Ovary (tissue), 3 donors: ENCODE data around the gene STAP2.

ENCODE experiments used
- POLR2A ChIP-seq: fragments of 450-650 bp; IDR thresholded peaks from one replicate; pipeline ENCODE4 v1.6.1; 2017; ENCODE audit warnings: antibody characterized with exemption, mild to moderate bottlenecking, moderate library complexity
- TF ChIP-seq, protein P1 (sequence below), 3 donors: fragments of 450-650 bp in 2 of 3; fragments of 200-600 bp in 1 of 3; IDR thresholded peaks; one replicate each; pipeline versions ENCODE4 v1.5.1 to v1.8.0; 2016 to 2022; ENCODE audit warnings: antibody characterized with exemption in 3 of 3, mild to moderate bottlenecking in 1 of 3
- donor health status: DM: no; HTN: no; CAD: no.

DNA sequence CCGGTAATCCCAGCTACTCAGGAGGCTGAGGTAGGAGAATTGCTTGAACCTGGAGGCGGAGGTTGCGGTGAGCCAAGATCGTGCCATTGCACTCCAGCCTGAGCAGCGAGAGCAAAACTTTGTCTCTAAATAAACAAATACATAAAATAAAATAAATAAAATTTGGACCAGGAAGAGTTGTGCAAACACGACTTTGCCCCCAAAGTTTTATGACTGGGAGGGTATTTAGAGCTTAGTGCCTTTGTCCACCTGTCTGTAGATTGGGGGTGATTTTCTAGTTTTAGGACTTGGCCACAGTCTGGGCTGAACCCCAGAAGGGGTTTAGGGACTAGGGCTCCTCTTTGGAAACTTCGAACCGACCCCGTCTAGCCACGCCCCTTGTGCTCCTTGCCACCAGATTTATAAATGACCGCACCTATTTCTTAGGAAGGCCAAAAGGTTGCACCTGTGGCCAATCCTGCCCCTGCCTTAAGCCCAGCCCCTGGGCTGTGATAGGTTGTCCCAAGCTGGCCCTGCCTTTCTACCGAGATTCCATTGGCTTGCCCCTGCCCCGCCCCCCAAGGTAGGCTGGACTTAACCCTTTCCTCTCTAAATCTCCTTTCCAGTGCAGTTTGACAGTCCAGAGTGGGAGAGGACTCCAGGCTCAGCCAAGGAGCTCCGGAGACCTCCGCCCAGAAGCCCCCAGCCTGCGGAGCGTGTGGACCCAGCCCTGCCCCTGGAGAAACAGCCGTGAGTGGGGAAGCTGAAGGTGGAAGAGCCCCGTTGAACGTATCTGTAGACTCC, 54.3 kb downstream of the STAP2 start:
- TF ChIP-seq, protein P1, sequence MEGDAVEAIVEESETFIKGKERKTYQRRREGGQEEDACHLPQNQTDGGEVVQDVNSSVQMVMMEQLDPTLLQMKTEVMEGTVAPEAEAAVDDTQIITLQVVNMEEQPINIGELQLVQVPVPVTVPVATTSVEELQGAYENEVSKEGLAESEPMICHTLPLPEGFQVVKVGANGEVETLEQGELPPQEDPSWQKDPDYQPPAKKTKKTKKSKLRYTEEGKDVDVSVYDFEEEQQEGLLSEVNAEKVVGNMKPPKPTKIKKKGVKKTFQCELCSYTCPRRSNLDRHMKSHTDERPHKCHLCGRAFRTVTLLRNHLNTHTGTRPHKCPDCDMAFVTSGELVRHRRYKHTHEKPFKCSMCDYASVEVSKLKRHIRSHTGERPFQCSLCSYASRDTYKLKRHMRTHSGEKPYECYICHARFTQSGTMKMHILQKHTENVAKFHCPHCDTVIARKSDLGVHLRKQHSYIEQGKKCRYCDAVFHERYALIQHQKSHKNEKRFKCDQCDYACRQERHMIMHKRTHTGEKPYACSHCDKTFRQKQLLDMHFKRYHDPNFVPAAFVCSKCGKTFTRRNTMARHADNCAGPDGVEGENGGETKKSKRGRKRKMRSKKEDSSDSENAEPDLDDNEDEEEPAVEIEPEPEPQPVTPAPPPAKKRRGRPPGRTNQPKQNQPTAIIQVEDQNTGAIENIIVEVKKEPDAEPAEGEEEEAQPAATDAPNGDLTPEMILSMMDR (IDR thresholded peaks at IDR 0.05) = no peak
- no peak for TF ChIP-seq POLR2A
